Aorta (tissue), 5 donors: ENCODE results near the gene NUTM1. TPM values are rescaled to one million over a fixed set of nuclear protein-coding genes. Genes with fewer than 3 reads are reported as not detected.
"Not testable (repeated sequence)": the region's sequence is repeated elsewhere in the genome, so short reads cannot be mapped to it uniquely, and the experiment has no call there.

Experiments
- ATAC-seq: fragments of 200-7000 bp; cut with Tn5 transposase; one replicate; pipeline ENCODE4 v1.9.1; 2022; ENCODE audit warnings: moderate library complexity; ENCODE audit not compliant: low FRiP score
- DNase-seq, 2 donors: peaks; one replicate each; pipeline ENCODE4 v3.0.0-alpha.2; 2020
- H3K27ac ChIP-seq, 2 donors: one replicate each; pipeline ENCODE4 v1.5.1; 2013; ENCODE audit warnings: low read length in 2 of 2, mild to moderate bottlenecking in 2 of 2, moderate library complexity in 2 of 2, control low read depth in 1 of 2, inconsistent platforms in 1 of 2, low read depth in 1 of 2
- H3K27me3 ChIP-seq, 2 donors: one replicate each; pipeline ENCODE4 v1.6.1; 2013; ENCODE audit warnings: control low read depth in 1 of 2, low read length in 1 of 2, mild to moderate bottlenecking in 1 of 2, moderate library complexity in 1 of 2; ENCODE audit not compliant: insufficient read depth in 2 of 2, control insufficient read depth in 1 of 2
- H3K36me3 ChIP-seq, 2 donors: one replicate each; pipeline ENCODE4 v1.6.1; 2013; ENCODE audit warnings: control low read depth in 1 of 2, low read length in 1 of 2, mild to moderate bottlenecking in 1 of 2; ENCODE audit not compliant: insufficient read depth in 2 of 2, control insufficient read depth in 1 of 2
- H3K4me1 ChIP-seq, 2 donors: one replicate each; pipeline ENCODE4 v1.6.1; 2013; ENCODE audit warnings: low read length in 2 of 2, control low read depth in 1 of 2, mild to moderate bottlenecking in 1 of 2, moderate library complexity in 1 of 2; ENCODE audit not compliant: insufficient read depth in 2 of 2, control insufficient read depth in 1 of 2
- H3K4me3 ChIP-seq, 2 donors: one replicate each; pipeline ENCODE4 v1.5.1; 2013; ENCODE audit warnings: low read length in 2 of 2, control low read depth in 1 of 2, mild to moderate bottlenecking in 1 of 2
- H3K9me3 ChIP-seq: one replicate; pipeline ENCODE4 v1.6.1; 2013; ENCODE audit warnings: mild to moderate bottlenecking, low read length; ENCODE audit not compliant: control insufficient read depth
- WGBS, 2 donors: extraction: QIAGEN DNeasy Blood & Tissue Kit; methylation state at CpG; one replicate each; pipeline ENCODE4 v1.1.7; 2013; 5-methylcytosine and 5-hydroxymethylcytosine counted together
- intact Hi-C, 2 donors: fragments of 100-400 bp; cut with DNase I; formaldehyde crosslinking; loops; one replicate each; pipeline versions ENCODE4 v1.14.2 to v1.15.0; 2022
- polyA plus RNA-seq, 2 donors: library from polyadenylated mRNA; stranded (reverse); fragments of 200-250 nt; gene quantifications; one replicate each; pipeline ENCODE4 v1.2.3, GENCODE V29; 2013
- total RNA-seq, 2 donors: library from RNA; stranded (reverse); fragmentation: NEBNext Ultra II Directional; extraction: Animal tissue kit (Norgen Biotek cat#: 25700); gene quantifications; one replicate each; pipeline ENCODE4 v1.2.1, GENCODE V29; 2021
- donor health status: healthy with polysubstance abuse.
- donor health status: Bipolar disorder and iron deficiency.
- donor health status: DM: no; HTN: no; CAD: no.
- donor health status: DM: no; HTN: no; CAD: no.
- donor health status: DM: yes; HTN: yes; CAD: no.

Gene NUTM1
- total and polyA plus RNA-seq, 4 donors, result not detected

- H3K27me3 ChIP-seq, H3K36me3 ChIP-seq, intact Hi-C loops, ATAC-seq, H3K4me3 ChIP-seq, H3K9me3 ChIP-seq, DNase-seq, H3K27ac ChIP-seq, H3K4me1 ChIP-seq: not testable (repeated sequence)
- 95 to 97% methylated on average over 2 of the region's 2 CpGs for WGBS, 2 donors
Observed at GRCh38 chr15:34375541-34375940, 32.4 kb downstream of the NUTM1 start.

GRCh38 chr15:34376856-34377255 is 33.7 kb downstream of the NUTM1 start:
- Histone ChIP-seq H3K27me3 (no peaks in the 10 kb centered on the region), H3K4me1 (no peaks in the 10 kb centered on the region), H3K4me3 (no peak overlapping the region), H3K27ac (no peak overlapping the region), H3K36me3 (no peaks in the 10 kb centered on the region), H3K9me3 (no peaks in the 10 kb centered on the region)
- DNase-seq (no peak), ATAC-seq (no peak)
- intact Hi-C loops, result no loop called here
- 96 to 100% methylated on average over 2 of the region's 2 CpGs for WGBS, 2 donors

- ATAC-seq, H3K9me3 ChIP-seq, H3K27ac ChIP-seq, H3K27me3 ChIP-seq, DNase-seq, H3K36me3 ChIP-seq, intact Hi-C loops, H3K4me3 ChIP-seq, H3K4me1 ChIP-seq: not testable (repeated sequence)
- 62 to 74% methylated on average over 4 of the region's 4 CpGs for WGBS, 2 donors
Observed at GRCh38 chr15:34380491-34380890, 37.4 kb downstream of the NUTM1 start.

GRCh38 chr15:34381829-34382521 is 38.9 kb downstream of the NUTM1 start:
- intact Hi-C loops, H3K27me3 ChIP-seq, DNase-seq, H3K27ac ChIP-seq, ATAC-seq, H3K4me1 ChIP-seq, H3K9me3 ChIP-seq, H3K36me3 ChIP-seq, H3K4me3 ChIP-seq: not testable (repeated sequence)
- WGBS, 2 donors, result no CpG with 5 or more reads among the region's 19 CpGs

GRCh38 chr15:34389594-34390086 is 46.5 kb downstream of the NUTM1 start:
- H3K9me3 ChIP-seq, H3K4me1 ChIP-seq, H3K27me3 ChIP-seq, H3K4me3 ChIP-seq, intact Hi-C loops, DNase-seq, H3K27ac ChIP-seq, H3K36me3 ChIP-seq, ATAC-seq: not testable (repeated sequence)
- WGBS, 2 donors, result no CpG with 5 or more reads among the region's 16 CpGs

GRCh38 chr15:34392981-34393380 is 49.9 kb downstream of the NUTM1 start:
- 94% methylated on average over 2 of the region's 2 CpGs; no CpG with 5 or more reads in 1 of the 2 donors for WGBS, 2 donors
- H3K36me3 ChIP-seq, ATAC-seq, H3K27me3 ChIP-seq, H3K9me3 ChIP-seq, intact Hi-C loops, H3K4me3 ChIP-seq, DNase-seq, H3K27ac ChIP-seq, H3K4me1 ChIP-seq: not testable (repeated sequence)

GRCh38 chr15:34397637-34398259 is 54.6 kb downstream of the NUTM1 start:
- H3K4me1 ChIP-seq, H3K4me3 ChIP-seq, H3K27ac ChIP-seq, DNase-seq, ATAC-seq, intact Hi-C loops, H3K36me3 ChIP-seq, H3K27me3 ChIP-seq, H3K9me3 ChIP-seq: not testable (repeated sequence)
- whole genome bisulfite sequencing, 2 donors, result 96 to 100% methylated on average over 3 of the region's 6 CpGs

GRCh38 chr15:34403160-34403598 is 60.1 kb downstream of the NUTM1 start:
- H3K4me3 ChIP-seq, intact Hi-C loops, H3K9me3 ChIP-seq, H3K27me3 ChIP-seq, DNase-seq, H3K27ac ChIP-seq, H3K4me1 ChIP-seq, H3K36me3 ChIP-seq, ATAC-seq: not testable (repeated sequence)
- 93 to 97% methylated on average over 1 of the region's 4 CpGs for WGBS, 2 donors

- ATAC-seq, DNase-seq, H3K4me1 ChIP-seq, H3K27me3 ChIP-seq, H3K4me3 ChIP-seq, H3K36me3 ChIP-seq, H3K9me3 ChIP-seq, intact Hi-C loops, H3K27ac ChIP-seq: not testable (repeated sequence)
- WGBS, 2 donors, result no CpG with 5 or more reads among the region's 3 CpGs
Observed at GRCh38 chr15:34403899-34404298, 60.8 kb downstream of the NUTM1 start.
